BE2C (cell line): ENCODE data around the gene SAP30L.

Experiments
- DNase-seq: peaks from one replicate; pipeline ENCODE4 v3.0.0-alpha.2; 2020
- H3K27me3 ChIP-seq: fragments of 250-450 bp; sonication (Bioruptor Pico); 2 replicates; pipeline ENCODE4 v1.5.1; 2020; ENCODE audit warnings: mild to moderate bottlenecking
- H3K36me3 ChIP-seq: fragments of 250-450 bp; sonication (Bioruptor Pico); 2 replicates; pipeline ENCODE4 v1.5.1; 2020; ENCODE audit warnings: mild to moderate bottlenecking
- H3K4me1 ChIP-seq: fragments of 250-450 bp; sonication (Bioruptor Pico); 2 replicates; pipeline ENCODE4 v1.5.1; 2020
- H3K4me3 ChIP-seq: 2 replicates; pipeline ENCODE4 v1.5.1; 2011; ENCODE audit warnings: low read depth, low read length
- H3K9me3 ChIP-seq: fragments of 250-450 bp; sonication (Bioruptor Pico); 2 replicates; pipeline ENCODE4 v1.5.1; 2020
- CTCF ChIP-seq: IDR thresholded peaks from 2 replicates; pipeline ENCODE4 v1.5.1; 2012; ENCODE audit warnings: mild to moderate bottlenecking, low read depth, low read length

SAP30L gene

GRCh38 chr5:154478752-154479159 is 33.0 kb downstream of the SAP30L start:
- Histone ChIP-seq H3K27me3 (no peaks in the 10 kb centered on the region), H3K36me3 (peaks cover 43% of the 10 kb centered on the region), H3K4me3 (peak overlapping the region; percentile 10; the same call in 1 of the 2 replicates), H3K9me3 (no peaks in the 10 kb centered on the region), H3K4me1 (peaks cover 9% of the 10 kb centered on the region)
- TF ChIP-seq CTCF, result no peak
- no peak for DNase-seq

- peaks cover 15% of the 10 kb centered on the region for H3K4me1 ChIP-seq
- TF ChIP-seq CTCF, result no peak
- no peaks in the 10 kb centered on the region for H3K27me3 ChIP-seq
- no peak for DNase-seq
- H3K36me3 ChIP-seq, result peaks cover 37% of the 10 kb centered on the region
- H3K9me3 ChIP-seq, result no peaks in the 10 kb centered on the region
- H3K4me3 ChIP-seq, result no peak overlapping the region
Measured at GRCh38 chr5:154479160-154479943, 33.6 kb downstream of the SAP30L start.

- peaks cover 20% of the 10 kb centered on the region for H3K4me1 ChIP-seq
- no peak for DNase-seq
- H3K4me3 ChIP-seq, result no peak overlapping the region
- no peak for TF ChIP-seq CTCF
- peaks cover 29% of the 10 kb centered on the region for H3K36me3 ChIP-seq
- H3K9me3 ChIP-seq, result no peaks in the 10 kb centered on the region
- H3K27me3 ChIP-seq, result no peaks in the 10 kb centered on the region
Measured at GRCh38 chr5:154479944-154480750, 34.4 kb downstream of the SAP30L start.

GRCh38 chr5:154480847-154481246 is 35.0 kb downstream of the SAP30L start:
- Histone ChIP-seq H3K36me3 (peaks cover 22% of the 10 kb centered on the region), H3K4me1 (peaks cover 24% of the 10 kb centered on the region), H3K4me3 (no peak overlapping the region), H3K9me3 (no peaks in the 10 kb centered on the region), H3K27me3 (no peaks in the 10 kb centered on the region)
- TF ChIP-seq CTCF, result no peak
- no peak for DNase-seq

- no peaks in the 10 kb centered on the region for H3K9me3 ChIP-seq
- no peak overlapping the region for H3K4me3 ChIP-seq
- no peak for TF ChIP-seq CTCF
- H3K4me1 ChIP-seq, result peaks cover 24% of the 10 kb centered on the region
- DNase-seq, result no peak
- H3K36me3 ChIP-seq, result peaks cover 12% of the 10 kb centered on the region
- no peaks in the 10 kb centered on the region for H3K27me3 ChIP-seq
Measured at GRCh38 chr5:154481584-154482381, 36.0 kb downstream of the SAP30L start.
